Stimulated activated CD4-positive, alpha-beta T cell treated with anti-CD3 and anti-CD28 coated beads, Interleukin-4, amount 100 ng/mL, for 24 hours (primary cell): ENCODE measurements around the gene ERICH3.

Experiments used
- DNase-seq: peaks from one replicate; pipeline ENCODE4 v3.0.0-alpha.2; 2020

The ERICH3 gene

DNA sequence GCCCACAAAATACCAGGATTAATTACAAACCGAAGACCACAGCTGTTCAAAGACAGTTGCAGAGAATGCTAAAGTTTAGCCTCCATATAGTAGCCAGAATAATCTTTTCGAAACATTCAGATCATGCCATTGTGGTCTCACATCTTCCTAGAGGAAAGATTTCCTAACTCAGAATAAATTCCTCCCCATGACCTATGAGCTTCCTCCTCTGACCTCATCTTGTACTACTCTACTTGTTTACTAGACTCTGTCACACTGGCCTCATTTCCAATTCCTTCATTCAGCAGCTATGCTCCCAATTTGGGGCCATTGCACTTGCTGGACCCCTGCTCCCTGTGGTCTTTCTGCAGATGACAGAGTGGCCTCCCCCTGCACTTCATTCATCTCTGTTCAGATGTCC is 89.4 kb downstream of the ERICH3 start:
- no peak for DNase-seq

DNA sequence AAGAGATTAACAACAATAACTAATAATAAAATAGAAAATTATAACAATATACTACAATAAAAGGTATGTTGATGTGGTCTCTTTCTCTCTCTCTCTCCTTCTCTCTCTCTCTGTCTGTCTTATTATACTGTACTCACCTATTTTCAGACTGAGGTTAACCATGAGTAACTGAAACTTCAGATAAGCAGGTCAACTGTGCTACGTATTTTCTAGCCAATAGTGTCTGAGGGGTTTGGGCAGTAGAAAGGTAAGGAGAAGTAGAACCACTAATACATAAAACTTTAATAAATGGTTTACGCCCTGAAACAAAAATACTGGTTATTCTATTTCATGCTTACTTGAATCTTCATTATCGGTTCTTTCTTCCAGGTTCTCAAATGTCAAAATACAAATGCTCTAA is 90.2 kb downstream of the ERICH3 start:
- DNase-seq, result no peak

DNA sequence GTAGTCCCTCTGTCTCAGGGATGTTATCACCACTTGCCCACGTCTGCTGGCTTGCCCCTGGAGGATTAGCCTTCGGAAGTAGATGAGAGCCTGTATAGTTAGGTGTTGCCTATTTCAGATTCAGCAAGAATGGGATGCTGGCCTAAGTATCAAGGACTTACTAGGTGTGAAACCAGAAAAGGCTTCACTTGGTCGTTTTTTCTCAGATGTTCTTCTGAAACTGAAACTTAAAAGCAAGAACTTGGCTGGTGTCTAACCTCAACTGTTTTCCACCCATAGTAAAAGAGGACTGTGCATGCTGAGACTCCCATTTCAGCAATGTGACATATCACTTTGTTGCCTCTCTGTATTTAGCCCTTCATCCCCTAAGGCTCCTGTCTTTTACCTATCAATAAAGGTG is 94.2 kb downstream of the ERICH3 start:
- no peak for DNase-seq

DNA sequence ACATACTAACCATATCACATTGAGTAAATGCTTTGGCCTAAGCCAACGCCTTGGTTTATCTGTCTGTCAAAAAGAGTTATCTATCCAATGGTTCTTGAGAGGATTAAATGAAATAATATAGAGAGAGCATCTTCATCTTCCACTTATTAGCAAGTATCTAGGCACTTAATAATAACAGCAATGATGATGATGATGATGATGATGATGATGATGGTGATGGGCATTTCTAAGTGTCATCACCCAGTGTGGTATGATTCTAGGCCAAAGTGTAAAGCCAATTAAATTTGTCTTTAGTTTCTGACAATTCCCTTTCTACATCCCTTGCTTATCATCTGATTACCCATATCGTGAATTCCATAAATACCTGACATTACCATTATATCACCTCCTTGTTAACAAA is 95.5 kb downstream of the ERICH3 start:
- DNase-seq, result no peak

DNA sequence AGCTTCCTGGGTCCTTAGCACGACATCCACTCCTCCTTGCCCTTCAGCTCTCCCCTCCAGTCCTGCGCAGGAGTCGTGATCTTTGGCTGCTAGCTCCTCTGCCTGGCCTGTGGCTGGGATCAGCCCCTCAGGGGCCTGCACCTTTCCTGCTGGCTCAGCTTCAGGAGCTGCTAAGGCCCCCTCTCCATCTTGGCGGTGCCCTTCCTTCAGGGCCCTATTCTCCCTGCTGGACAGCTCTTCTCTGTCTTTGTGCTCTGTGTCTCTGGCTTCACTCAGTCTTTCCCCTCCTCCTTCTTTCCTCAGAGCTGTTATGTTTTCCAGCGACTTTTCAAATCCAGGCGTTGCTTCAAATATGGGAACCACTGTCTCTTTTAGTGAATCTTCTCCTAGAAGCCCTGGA is 101.7 kb downstream of the ERICH3 start:
- no peak for DNase-seq

DNA sequence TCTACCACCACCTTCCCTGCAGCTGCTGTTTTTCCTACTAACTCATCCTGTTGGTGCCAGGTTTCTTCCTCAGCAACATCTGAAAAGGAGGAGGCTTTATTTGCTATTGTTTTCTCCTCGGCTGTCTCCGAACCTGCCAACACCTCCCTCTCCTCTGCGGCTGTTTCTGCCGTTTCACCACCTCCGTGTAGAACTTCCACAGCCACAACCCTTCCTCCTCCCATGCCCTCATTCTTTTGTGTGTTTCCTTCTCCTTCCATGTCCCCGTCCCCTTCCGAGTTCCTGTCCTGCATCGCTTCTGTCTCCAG is 102.1 kb downstream of the ERICH3 start:
- DNase-seq, result no peak

DNA sequence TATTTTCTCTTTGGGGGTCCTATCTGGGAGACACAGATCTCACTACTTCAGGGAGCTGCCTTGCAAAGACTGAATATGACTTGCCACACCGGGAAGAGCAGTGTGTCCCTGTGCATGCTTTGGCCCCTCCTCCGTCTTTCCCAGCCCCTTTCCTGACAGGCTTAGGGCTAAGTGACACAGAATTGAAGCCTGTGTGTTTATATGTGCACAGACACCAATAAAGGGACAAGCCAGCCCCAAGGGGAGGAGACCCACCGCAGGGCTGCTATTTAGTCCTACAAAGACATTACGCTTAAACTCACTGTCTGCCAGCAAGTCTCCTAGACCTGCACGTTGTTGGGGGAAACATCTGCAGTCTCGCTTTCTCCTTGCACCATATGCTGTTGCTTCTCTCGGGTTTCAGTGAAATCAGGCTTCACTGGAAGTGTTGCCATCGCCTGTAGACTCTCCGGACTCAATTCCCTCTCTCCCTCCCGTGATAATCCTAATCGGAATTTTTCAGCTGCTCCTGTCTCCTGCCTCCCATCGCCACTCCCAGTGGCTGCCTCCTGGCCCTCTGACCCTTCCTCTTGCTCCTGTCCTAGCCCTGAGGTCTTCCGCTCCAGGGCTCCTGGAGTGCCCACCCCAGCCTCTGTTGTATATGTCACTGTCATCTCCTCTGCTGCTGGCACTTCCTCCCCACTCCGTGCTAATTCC is 102.6 kb downstream of the ERICH3 start:
- DNase-seq, result no peak

DNA sequence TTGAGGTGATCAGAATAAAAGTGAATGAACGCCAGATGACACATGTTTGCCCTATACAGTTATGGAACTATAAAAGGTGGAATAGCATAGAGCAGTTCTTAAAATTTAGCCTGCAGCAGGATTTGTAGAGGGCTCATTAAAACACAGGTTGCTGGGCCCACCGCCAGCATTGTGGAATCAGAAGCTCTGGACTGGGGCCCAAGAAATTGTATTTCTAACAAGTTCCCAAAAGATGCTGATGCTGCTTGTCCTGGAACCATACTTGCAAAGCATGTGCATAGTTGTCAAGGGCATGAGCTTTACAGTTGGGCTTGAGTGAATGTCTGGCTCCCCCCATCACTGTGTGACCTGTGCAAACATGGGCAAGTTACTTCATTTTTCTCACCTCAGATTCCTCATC is 123.7 kb downstream of the ERICH3 start:
- no peak for DNase-seq

DNA sequence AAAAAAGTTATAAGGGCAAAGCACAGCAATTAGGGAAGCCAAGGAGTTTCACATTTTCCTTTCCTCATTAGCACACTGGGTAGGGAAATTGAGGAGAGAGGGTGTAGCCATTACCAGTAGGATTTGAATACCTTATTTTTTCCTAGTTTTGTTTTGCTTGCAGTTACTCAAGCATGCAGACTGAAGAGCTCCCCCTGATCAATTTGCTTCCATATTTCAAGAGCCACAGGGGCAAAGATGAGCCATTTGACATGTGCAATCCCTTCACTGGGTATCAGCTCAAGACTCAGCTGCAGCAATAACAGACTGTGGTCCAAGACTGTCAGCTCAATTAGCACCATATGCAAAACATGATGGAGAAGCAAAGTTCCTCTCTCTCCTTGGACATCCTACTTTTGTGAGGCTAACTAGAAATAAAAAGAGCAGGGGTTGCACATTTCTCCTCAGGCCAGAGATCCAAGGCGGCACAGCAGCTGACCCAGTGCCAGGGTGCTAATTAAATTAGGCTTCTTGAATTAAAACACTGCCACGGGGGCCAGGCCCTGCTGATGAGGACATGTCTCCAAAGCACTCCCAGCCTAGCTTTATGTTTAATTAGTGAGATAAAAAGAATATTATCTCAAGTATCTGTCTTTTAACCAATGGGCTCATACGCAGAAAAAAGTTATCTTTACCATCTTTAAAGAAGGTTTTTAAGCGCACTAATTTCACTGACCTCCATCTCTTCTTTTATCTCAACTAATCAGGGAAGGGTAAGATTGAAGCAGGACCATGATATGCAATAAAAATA is 124.4 kb downstream of the ERICH3 start:
- DNase-seq, result no peak

DNA sequence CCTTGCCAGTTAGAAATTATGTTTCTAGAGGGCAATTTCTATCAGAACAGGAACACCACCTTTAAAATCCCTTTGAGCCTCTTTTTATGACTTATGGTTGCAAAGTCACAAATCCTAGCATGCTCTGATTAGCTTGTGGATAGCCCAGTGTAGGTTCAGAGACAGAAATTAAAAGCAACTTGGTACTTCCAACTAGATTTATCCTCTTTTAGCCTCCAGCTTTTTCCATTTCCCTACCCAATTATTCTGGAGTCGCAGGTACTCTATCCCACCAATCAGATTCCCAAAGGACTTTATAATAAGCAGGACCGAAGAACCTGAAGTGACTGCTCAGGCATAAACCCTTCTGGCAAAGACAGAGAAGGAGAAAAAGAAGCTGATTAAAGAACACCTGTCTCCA is 127.8 kb downstream of the ERICH3 start:
- no peak for DNase-seq

DNA sequence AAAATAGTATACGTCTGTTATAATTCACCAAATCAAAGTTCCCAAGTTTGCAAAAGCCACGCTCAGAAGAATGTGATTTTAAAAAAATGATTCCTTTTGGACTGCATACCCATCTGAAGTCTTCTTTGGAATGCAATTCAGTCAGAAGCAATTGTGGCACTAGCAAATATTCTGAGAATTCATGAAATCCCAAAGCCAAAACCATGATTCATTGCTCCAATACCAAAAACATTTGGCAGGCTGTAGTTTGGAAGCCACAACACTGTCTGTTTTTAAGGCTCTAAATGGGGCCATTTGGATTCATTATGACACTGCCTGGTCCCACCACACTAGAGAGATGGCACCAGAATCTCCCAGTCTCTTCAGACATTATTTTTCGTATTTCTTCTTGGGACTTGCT is 139.4 kb downstream of the ERICH3 start:
- DNase-seq, result no peak

DNA sequence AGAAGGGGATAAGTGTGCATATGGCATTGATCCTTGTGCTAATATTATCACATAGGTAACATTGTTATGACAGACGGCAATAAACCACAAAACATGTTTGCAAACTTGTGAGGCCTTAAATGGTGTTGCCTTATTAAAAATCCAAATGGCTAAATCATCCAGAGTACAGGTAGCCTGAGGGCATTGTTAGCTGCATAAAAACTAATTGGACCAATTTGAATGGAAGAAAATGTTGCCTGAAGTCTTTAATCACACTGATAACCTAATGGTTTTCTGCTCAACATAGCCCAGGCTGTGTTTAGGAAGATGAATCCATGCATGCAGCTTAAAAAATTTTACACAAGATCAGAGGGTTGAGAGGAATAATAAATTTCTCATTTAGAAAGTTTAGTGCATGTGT is 141.8 kb downstream of the ERICH3 start:
- DNase-seq, result no peak

DNA sequence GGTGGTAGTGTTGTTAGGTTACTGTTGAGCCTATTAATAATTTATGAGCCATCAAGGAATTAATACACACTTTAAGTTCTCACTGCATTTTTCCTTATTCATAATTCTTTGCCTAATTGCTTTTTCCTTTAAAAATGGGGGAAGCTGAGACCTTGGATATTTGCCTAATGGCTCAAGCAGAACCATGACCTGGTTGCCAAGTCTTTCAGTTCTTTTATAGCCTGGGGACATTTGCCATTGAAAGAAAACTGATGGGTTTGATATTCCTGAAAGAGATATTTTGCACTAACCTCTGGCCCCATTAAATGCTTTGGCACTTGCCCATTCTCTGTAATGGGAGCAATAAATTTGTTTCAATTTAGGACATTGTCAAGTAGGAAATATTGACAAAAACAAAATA is 142.7 kb downstream of the ERICH3 start:
- DNase-seq, result no peak

DNA sequence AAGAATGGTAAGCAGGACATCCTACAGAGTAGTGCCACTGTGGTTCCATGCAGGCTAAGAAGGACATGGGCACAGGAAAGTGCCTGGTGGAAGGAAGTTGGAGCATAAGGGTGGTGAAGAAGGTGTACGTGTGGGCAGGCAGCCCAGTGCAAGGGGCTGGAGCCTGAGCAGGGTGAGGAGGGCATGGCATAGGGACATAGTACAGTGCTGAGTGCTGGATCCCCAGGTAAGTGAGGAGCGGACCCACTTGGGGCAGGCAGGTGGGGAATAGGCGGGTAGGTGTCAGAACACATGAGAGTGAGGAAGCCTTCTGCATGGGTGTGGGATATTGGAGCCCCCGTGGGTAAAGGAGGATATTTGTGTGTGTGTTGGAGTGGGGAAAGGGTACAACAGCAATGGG is 145.5 kb downstream of the ERICH3 start:
- no peak for DNase-seq

DNA sequence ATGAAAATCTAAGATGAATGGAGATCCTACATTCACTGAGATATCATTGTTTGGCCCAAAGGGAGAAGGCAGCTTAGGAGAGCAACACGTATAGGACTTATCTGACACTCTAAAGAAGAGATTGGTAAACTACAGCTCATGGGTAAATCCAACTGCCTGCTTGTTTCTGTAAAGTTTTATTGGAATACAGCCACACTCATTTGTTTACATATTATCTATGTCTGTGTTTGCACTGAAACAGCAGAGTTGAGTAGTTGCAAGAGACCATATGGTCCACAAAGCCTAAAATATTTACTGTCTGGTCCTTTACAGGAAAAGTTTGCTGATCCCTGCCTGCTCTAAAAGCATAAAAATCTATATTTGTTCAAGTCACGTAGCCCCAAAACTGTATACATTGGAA is 146.9 kb downstream of the ERICH3 start:
- no peak for DNase-seq

DNA sequence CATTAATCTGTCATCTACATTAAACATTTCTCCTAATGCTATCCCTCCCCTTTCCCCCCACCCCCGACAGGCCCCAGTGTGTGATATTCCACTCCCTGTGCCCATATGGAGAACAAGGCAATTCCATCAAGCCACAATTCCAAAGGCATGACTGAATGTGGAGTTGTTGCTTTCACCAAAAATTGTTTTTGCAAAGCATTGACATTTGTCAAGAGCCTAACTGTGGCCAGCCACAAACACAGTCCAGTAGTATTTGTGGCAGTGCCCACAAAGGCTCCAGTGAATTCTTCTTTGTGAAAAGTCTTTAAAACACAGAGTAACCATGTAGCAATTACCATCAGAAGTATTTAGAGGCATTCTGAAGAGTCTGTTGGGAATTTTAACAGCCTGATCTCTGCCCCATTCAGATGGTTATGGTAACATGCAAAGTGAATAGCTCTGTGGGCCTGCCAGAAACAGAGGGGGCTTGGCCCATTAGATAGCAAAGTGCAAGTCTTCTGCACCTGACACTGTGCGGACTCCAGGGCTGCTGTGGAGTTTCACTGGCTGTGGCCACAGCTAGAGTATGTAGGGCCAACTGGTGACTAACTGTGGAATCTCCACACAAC is 149.6 kb downstream of the ERICH3 start:
- DNase-seq, result no peak

DNA sequence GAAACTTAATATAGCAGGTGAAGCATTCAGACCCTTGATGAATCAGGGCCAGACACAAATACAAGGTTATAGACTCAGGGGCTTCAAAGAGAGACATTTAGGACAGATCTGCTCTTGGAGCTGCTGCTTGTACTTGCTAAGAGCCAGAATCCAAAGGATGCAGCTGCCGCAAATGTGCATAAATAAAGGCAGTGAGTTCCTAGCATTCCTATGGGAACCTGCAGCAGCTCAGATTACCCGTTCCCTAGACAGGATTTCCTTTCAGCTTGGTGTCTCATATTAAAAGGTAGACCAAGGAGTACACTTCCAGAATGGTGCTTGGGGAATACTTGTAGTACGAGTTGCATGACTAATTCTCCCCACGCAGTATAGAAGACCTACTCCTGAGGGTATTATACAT is 151.4 kb downstream of the ERICH3 start:
- DNase-seq, result no peak
